Femur (tissue), 1 donor: ENCODE measurements around the gene TGFBRAP1.

ENCODE experiments used
- DNase-seq: peaks from one replicate; pipeline ENCODE4 v3.0.0-alpha.2; 2017

TGFBRAP1 gene

GRCh38 chr2:105329561-105330495 is at the start of gene TGFBRAP1:
TGFBRAP1 (minus strand) TSS chr2:105329735; CDS start chr2:105308301, 21,434 bp downstream.
- peak; percentile 67 for DNase-seq

GRCh38 chr2:105378921-105379383 is 49.4 kb upstream of the TGFBRAP1 start:
- no peak for DNase-seq

GRCh38 chr2:105378276-105378840 is 48.8 kb upstream of the TGFBRAP1 start:
- no peak for DNase-seq

GRCh38 chr2:105377871-105378270 is 48.3 kb upstream of the TGFBRAP1 start:
- no peak for DNase-seq

GRCh38 chr2:105376789-105377240 is 47.3 kb upstream of the TGFBRAP1 start:
- no peak for DNase-seq

- DNase-seq: peak; percentile 59
Measured at GRCh38 chr2:105376010-105376409, 46.5 kb upstream of the TGFBRAP1 start.

GRCh38 chr2:105375001-105375561 is 45.5 kb upstream of the TGFBRAP1 start:
- no peak for DNase-seq

GRCh38 chr2:105373895-105374401 is 44.4 kb upstream of the TGFBRAP1 start:
- DNase-seq: no peak

- peak; percentile 76 for DNase-seq
Measured at GRCh38 chr2:105373344-105373781, 43.8 kb upstream of the TGFBRAP1 start.

- DNase-seq: no peak
Measured at GRCh38 chr2:105371810-105372209, 42.3 kb upstream of the TGFBRAP1 start.

- no peak for DNase-seq
Measured at GRCh38 chr2:105371156-105371555, 41.6 kb upstream of the TGFBRAP1 start.

- DNase-seq: peak; percentile 91
Measured at GRCh38 chr2:105369777-105370690, 40.5 kb upstream of the TGFBRAP1 start.

- DNase-seq: no peak
Measured at GRCh38 chr2:105368759-105369408, 39.3 kb upstream of the TGFBRAP1 start.

GRCh38 chr2:105365206-105365605 is 35.7 kb upstream of the TGFBRAP1 start:
- DNase-seq: no peak

GRCh38 chr2:105364436-105365139 is 35.1 kb upstream of the TGFBRAP1 start:
- no peak for DNase-seq

- peak; percentile 36 for DNase-seq
Measured at GRCh38 chr2:105362862-105363591, 33.5 kb upstream of the TGFBRAP1 start.

GRCh38 chr2:105361102-105361889 is 31.8 kb upstream of the TGFBRAP1 start:
- no peak for DNase-seq

- no peak for DNase-seq
Measured at GRCh38 chr2:105358593-105358992, 29.1 kb upstream of the TGFBRAP1 start.

GRCh38 chr2:105357122-105357521 is 27.6 kb upstream of the TGFBRAP1 start:
- DNase-seq: no peak
